ENCODE data around the gene MLLT3. TPM values are rescaled to one million over a fixed set of nuclear protein-coding genes. Genes with fewer than 3 reads are reported as not detected.

The MLLT3 gene
- total RNA-seq, 1 donor from 2014 or later, result 53.7 TPM

DNA sequence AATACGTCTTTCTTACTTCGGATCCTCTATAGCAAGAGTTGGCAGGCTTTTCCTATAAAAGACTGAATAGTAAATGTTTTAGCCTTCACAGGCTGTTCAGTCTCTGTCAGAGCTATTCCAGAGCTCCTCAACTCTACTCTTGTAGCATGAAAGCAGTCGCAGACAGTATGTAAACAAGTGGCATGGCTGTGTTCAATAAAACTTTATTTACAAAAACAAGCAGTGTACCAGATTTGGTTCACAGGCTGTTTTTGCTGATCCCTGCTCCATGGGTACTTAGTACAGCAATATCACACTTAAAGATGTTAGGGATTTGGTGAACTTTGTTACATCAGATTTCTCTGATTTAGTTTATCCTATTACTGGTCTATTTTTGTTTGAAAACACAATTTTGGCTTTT lies 235.2 kb downstream of the MLLT3 start:
- Mint-ChIP-seq H3K27me3 (ENCODE audit: low read depth) (no peaks in the 10 kb centered on the region), H3K36me3 (ENCODE audit: low read depth) (peaks cover 17% of the 10 kb centered on the region), H3K9me3 (peaks cover 5% of the 10 kb centered on the region), H3K4me3 (no peak overlapping the region), H3K4me1 (peaks cover 14% of the 10 kb centered on the region), H3K27ac (ENCODE audit: unreplicated experiment) (no peak overlapping the region)
- DNase-seq (ENCODE audit: low read depth, low spot score), result no peak
- TF ChIP-seq, protein P1, sequence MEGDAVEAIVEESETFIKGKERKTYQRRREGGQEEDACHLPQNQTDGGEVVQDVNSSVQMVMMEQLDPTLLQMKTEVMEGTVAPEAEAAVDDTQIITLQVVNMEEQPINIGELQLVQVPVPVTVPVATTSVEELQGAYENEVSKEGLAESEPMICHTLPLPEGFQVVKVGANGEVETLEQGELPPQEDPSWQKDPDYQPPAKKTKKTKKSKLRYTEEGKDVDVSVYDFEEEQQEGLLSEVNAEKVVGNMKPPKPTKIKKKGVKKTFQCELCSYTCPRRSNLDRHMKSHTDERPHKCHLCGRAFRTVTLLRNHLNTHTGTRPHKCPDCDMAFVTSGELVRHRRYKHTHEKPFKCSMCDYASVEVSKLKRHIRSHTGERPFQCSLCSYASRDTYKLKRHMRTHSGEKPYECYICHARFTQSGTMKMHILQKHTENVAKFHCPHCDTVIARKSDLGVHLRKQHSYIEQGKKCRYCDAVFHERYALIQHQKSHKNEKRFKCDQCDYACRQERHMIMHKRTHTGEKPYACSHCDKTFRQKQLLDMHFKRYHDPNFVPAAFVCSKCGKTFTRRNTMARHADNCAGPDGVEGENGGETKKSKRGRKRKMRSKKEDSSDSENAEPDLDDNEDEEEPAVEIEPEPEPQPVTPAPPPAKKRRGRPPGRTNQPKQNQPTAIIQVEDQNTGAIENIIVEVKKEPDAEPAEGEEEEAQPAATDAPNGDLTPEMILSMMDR (conservative IDR thresholded peaks at IDR 0.05), result no peak

DNA sequence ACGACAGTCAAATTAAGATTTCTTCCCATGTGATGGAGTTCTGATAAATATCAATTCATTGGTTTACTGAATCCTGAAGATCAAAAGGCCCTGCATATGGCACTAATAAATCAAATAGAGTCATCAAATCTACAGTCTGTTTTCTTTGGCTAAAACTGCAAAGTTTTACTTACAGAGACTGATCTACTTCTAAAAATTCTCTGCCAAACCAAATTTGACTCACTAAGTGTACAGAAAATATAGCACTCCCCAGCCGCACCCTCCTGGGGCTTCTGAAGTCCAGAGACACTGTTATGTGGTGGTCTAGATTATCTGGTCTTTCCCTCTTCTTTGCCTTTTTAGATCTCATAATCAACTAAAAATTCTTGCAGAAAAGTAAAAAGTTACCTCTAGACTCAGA lies 237.7 kb downstream of the MLLT3 start:
- no peak for DNase-seq (ENCODE audit: low read depth, low spot score)
- peaks cover 26% of the 10 kb centered on the region for H3K4me1 Mint-ChIP-seq
- H3K4me3 Mint-ChIP-seq, result no peak overlapping the region
- TF ChIP-seq, protein P1 (conservative IDR thresholded peaks at IDR 0.05), result no peak
- no peaks in the 10 kb centered on the region for H3K27me3 Mint-ChIP-seq (ENCODE audit: low read depth)
- H3K9me3 Mint-ChIP-seq, result no peaks in the 10 kb centered on the region
- peaks cover 11% of the 10 kb centered on the region for H3K36me3 Mint-ChIP-seq (ENCODE audit: low read depth)
- no peak overlapping the region for H3K27ac Mint-ChIP-seq (ENCODE audit: unreplicated experiment)

DNA sequence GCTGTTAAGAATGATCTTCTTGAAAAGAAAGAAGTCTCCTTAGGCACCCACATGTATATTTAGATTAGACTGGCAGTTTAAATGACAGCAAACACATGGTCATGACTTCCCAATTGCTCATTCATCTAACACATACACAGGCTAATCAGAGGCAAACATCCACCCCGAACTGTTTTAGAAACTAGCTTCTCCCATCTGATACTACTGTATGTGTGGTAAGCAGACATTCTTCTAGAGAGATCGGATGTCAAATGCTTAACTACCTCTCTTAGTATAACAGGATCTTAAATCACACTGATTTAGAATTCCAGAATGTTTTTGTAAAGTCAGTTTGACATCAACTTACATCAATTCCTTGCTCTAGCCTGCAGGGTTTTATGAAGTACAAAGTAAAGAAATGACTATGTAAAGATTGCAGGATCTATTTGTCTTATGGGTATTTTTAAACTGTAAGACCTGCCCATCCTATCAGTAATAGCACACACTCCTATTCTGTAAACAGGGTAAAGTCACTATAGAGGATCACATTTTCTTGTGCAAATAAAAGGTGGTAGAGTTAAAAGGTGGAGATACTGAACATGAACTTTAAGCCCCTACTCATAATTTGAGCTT lies 239.7 kb downstream of the MLLT3 start:
- H3K27ac Mint-ChIP-seq (ENCODE audit: unreplicated experiment), result no peak overlapping the region
- H3K4me3 Mint-ChIP-seq, result peak overlapping the region; percentile 0
- no peaks in the 10 kb centered on the region for H3K27me3 Mint-ChIP-seq (ENCODE audit: low read depth)
- DNase-seq (ENCODE audit: low read depth, low spot score), result no peak
- H3K9me3 Mint-ChIP-seq, result no peaks in the 10 kb centered on the region
- no peaks in the 10 kb centered on the region for H3K36me3 Mint-ChIP-seq (ENCODE audit: low read depth)
- H3K4me1 Mint-ChIP-seq, result peaks cover 32% of the 10 kb centered on the region
- TF ChIP-seq, protein P1 (conservative IDR thresholded peaks at IDR 0.05), result no peak

DNA sequence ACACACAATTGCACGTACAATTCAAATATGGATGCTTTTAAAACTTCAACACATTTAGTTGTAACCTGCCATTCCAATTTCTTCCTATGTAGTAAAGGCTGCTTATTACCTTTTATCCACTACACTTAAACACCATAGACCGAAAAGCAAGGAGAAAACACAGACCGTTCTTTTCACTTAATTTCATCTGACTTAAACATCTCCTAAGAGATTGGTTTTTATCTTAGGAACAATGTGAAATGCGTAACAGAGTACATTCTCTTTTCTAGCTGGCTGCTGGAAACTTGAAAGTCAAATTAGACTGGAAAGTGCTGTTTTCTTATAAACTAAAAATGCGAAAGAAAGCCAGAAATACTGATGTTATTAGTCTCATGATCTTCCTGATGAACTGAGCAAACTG lies 241.8 kb downstream of the MLLT3 start:
- H3K4me3 Mint-ChIP-seq, result peak overlapping the region; percentile 76
- TF ChIP-seq, protein P1 (conservative IDR thresholded peaks at IDR 0.05), result no peak
- peaks cover 33% of the 10 kb centered on the region for H3K4me1 Mint-ChIP-seq
- H3K9me3 Mint-ChIP-seq, result no peaks in the 10 kb centered on the region
- no peak for DNase-seq (ENCODE audit: low read depth, low spot score)
- no peak overlapping the region for H3K27ac Mint-ChIP-seq (ENCODE audit: unreplicated experiment)
- no peaks in the 10 kb centered on the region for H3K27me3 Mint-ChIP-seq (ENCODE audit: low read depth)
- H3K36me3 Mint-ChIP-seq (ENCODE audit: low read depth), result no peaks in the 10 kb centered on the region

DNA sequence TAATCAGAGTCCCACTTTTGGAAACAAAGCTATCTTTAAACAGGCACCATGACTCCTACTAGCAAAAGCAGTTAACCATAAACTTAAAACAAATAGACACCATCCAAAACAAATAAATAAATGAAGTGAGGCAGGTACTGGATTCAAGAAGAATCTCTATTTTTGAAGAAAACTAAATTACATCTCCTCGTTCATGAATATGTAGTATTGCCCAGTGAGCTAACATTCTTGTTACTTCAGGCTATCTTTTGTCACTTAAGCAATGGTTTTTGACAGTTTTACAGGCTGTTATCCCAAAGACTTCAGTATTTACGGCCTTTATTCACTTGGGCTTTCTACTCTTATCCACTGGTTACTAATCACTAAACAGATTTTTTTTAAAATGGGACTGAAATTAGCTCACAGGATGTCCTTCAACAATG lies 242.5 kb downstream of the MLLT3 start:
- TF ChIP-seq, protein P1 (conservative IDR thresholded peaks at IDR 0.05), result no peak
- no peaks in the 10 kb centered on the region for H3K9me3 Mint-ChIP-seq
- peak overlapping the region; percentile 76 for H3K4me3 Mint-ChIP-seq
- H3K36me3 Mint-ChIP-seq (ENCODE audit: low read depth), result peaks cover 2% of the 10 kb centered on the region
- peak overlapping the region; percentile 4 for H3K27ac Mint-ChIP-seq (ENCODE audit: unreplicated experiment)
- H3K27me3 Mint-ChIP-seq (ENCODE audit: low read depth), result no peaks in the 10 kb centered on the region
- H3K4me1 Mint-ChIP-seq, result peaks cover 36% of the 10 kb centered on the region
- DNase-seq (ENCODE audit: low read depth, low spot score), result no peak

Measured in neural crest cell (in vitro differentiated cells).